ENCODE measurements around the gene CCDC51.
"Not testable (repeated sequence)": the region's sequence is repeated elsewhere in the genome, so short reads cannot be mapped to it uniquely, and the experiment has no call there.

The CCDC51 gene

GRCh38 chr3:48404440-48405342 lies 35.2 kb downstream of the CCDC51 start:
- no peak for DNase-seq

GRCh38 chr3:48403533-48404439 lies 36.1 kb downstream of the CCDC51 start:
- DNase-seq, result no peak

- no peak for DNase-seq
These were observed 37.0 kb downstream of the CCDC51 start for GRCh38 chr3:48402907-48403306.

- no peak for DNase-seq
These were observed 37.6 kb downstream of the CCDC51 start for GRCh38 chr3:48402281-48402732.

- DNase-seq, result not testable (repeated sequence)
These were observed 38.5 kb downstream of the CCDC51 start for GRCh38 chr3:48401434-48401901.

- no peak for DNase-seq
These were observed 39.0 kb downstream of the CCDC51 start for GRCh38 chr3:48400824-48401433.

- DNase-seq, result no peak
These were observed 40.3 kb downstream of the CCDC51 start for GRCh38 chr3:48399387-48400172.

GRCh38 chr3:48398701-48399386 lies 41.1 kb downstream of the CCDC51 start:
- DNase-seq, result no peak

GRCh38 chr3:48397767-48398681 lies 41.9 kb downstream of the CCDC51 start:
- DNase-seq, result no peak

- no peak for DNase-seq
These were observed 44.2 kb downstream of the CCDC51 start for GRCh38 chr3:48395714-48396113.

GRCh38 chr3:48394391-48394790 lies 45.5 kb downstream of the CCDC51 start:
- DNase-seq, result no peak

GRCh38 chr3:48388966-48389365 lies 51.0 kb downstream of the CCDC51 start:
- DNase-seq, result no peak

GRCh38 chr3:48387634-48388033 lies 52.3 kb downstream of the CCDC51 start:
- no peak for DNase-seq

Data from NCI-H524 treated with DMSO at 0.1 percent for 48 hours (cell line).